HG03097 (cell line): ENCODE data around the gene PDE3A.

ENCODE experiments used
- ATAC-seq: cut with Tn5 transposase; IDR thresholded peaks from one replicate; pipeline ENCODE4 v1.9.1; 2021; ENCODE audit not compliant: unreplicated experiment, low FRiP score

Gene PDE3A

DNA sequence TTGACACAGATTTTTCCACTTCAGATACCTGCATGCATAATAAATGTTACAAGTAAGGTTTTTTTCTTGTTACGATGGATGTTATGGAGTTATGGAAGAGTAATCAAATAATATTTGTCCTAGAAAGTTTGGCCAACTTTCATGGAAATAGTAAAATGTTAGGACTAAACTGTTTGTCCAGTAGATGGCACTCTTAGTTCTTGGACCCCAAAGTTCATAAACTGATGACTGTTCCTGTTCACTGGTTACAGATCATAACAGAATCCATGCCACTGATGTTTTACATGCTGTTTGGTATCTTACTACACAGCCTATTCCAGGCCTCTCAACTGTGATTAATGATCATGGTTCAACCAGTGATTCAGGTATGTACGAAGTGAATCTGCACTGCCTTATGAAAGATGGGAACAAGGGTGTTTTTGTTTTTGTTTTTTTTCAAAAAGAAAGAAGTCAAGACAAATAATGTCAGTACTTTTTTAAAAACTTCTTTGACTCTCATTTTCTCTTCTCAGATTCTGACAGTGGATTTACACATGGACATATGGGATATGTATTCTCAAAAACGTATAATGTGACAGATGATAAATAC, 278.0 kb downstream of the PDE3A start:
- no peak for ATAC-seq

DNA sequence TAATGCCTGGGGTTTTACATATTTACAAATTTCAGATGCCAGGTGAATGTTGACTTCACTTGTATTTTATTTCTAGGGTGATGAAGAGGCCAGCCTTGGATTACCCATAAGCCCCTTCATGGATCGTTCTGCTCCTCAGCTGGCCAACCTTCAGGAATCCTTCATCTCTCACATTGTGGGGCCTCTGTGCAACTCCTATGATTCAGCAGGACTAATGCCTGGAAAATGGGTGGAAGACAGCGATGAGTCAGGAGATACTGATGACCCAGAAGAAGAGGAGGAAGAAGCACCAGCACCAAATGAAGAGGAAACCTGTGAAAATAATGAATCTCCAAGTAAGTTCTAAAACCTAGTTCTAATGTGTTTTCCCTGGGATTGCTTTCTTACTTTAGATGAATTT, 285.5 kb downstream of the PDE3A start:
- ATAC-seq, result no peak

DNA sequence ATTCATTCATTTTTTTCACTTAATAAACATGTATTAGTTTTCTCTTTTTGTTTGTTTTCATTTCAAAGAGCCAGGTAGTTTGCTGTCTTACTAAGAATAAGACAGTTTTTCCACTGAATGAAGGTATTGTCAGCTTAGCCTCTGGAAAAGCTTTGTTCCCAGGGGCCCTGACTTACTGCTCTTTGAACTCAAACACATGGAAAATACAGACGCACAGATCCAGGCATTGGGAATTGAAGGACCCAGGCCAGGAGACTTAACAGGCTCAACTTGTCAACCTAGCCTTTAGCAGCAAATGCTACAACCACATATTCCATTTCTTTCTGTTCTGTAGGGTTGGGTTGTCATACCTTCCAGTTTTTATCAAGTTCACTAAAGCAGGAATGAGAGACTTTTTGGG, 288.3 kb downstream of the PDE3A start:
- ATAC-seq, result no peak

DNA sequence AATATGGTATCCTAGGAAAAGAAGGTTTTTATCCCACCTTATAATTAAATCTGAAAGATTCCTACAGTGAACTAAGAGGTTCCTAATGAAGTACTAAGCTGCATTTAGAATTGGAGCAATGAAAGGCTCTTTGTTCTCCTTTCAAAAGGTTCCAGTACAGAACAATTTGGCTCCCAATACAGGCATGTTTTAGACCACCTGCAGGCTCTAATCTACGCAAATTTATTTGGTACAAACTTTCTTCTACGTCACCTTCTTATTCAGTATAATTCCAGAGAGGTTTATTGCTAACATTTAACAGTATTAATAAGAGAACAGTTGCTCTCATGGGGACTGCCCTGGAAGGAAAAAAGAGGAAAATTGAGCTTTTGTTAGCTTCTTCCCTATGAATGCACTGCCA, 289.2 kb downstream of the PDE3A start:
- ATAC-seq, result no peak

DNA sequence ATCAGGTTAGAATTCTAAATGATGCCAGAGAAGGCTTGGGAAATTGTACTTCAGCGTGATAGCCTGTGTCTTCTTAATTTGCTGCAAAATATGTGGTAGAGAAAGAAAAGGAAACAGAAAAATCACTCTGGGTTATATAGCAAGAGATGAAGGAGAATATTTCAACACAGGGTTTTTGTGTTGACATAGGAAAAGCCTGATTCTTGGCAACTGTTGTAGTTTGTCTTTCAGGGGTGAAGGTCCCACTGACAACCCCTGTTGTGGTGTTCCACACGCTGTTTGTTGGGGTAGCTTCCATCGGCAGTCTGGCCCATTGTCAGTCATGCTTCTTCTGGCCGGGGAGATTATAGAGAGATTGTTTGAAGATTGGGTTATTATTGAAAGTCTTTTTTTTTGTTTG, 313.0 kb downstream of the PDE3A start:
- no peak for ATAC-seq

DNA sequence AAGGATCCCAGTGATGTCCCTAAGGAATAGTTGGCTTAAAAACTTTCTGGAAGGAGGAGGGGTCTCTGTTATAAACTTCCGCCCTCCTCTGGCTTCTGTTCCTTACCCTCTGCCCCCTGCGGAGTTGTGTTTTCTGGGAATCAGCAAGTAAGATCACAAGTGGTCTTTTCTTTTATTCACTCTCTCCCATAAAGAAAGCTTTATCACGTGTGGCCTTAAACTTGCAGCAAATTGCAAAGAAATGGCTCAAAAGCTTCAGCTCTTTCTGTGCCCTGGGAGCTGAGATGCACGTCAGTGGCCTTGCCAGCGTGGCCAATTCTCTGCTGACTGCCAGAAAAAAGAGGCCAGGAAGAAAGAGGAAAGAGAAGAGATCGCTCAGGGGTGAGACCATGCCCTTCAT, 326.9 kb downstream of the PDE3A start, which contains the start of gene SLCO1C1:
Gene SLCO1C1, plus strand, starts transcription at position 101 of the 400 bp plus-strand sequence. CDS start 4,245 bp downstream, outside the sequence.
- ATAC-seq, result no peak

DNA sequence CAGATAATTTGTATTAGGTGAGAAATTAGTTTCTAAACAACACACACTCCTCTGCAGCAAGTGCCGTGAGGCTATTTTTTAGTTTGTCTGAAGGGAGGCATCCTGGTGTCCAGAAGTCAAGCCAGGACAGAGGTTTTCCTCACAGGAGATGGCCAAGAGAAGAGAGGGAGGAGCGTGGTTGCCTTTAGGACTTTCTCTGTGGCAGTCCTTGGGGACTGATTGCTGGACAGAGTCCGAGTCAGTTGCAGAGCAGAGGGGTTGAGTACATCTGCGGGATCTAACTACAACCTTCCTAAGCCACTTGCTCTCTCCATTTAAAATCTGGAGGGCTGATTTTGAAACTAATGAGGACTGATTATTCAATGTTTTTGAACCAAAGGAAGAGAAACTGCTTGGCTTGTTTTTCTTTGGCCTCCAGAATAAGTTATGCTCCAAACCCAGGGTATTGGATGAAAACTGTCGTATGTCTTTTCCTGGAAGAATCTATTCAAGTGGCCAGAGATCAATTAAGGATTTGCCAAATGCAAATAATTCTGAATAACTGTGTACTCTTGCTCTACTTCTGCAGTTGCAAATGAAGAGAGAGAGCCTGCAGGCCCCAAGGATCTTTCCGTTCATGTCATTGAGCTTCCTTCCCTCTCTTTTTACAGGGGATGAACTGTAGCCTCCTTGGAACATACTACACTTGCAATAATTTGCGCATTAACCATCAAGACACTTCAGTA, 328.0 kb downstream of the PDE3A start:
- no peak for ATAC-seq

DNA sequence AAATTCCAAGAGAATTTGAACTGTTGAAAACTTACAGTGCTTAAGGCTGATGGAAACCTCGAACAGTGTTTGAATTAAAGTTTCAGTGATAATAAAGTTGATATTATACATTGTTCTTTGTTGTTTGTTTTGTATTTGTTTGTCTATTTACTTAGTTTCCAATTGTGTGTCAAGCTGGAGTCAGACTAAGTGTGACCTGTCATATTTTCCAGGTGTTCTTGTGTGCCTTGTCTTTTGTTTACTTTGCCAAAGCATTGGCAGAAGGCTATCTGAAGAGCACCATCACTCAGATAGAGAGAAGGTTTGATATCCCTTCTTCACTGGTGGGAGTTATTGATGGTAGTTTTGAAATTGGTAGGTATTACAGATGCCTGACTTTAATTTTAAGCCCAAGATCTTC, 332.8 kb downstream of the PDE3A start:
- ATAC-seq, result no peak

DNA sequence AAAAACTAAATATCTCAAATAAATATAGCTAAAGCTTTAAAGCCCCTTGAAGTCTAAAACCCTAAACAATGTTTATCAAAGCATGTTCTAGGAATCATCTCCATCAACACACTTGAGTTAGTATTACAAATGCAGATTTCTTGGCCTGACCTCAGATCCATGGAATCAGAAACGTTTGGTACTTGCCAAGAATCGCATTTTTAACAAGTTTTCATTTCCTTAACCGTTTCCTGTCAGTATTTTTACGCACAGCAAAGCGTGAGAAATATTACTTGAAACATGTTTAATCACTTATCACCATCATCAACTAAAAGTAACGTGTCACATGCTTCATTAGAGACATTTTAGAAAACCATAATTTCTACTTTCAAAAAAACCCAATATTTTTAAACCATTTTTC, 336.5 kb downstream of the PDE3A start:
- ATAC-seq, result no peak

DNA sequence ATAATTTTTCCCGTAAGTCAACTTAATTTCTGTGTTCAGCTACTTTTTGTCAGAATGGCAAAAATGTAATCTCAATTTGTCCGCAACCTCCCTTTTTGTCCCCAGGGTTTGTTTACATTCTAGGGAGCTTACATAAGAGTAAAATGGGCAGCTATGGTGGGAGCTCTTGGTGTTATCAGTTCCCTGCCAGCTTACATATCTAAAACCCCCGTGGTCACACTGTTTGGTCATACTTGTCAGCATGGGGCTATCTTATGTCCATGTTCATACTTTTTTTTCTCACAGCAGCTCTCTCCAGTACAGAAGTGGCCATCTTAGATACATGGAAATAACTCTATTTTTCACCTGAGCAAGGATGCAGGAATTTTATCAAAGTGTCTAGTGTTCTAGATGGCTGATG, 343.5 kb downstream of the PDE3A start:
- ATAC-seq, result no peak

DNA sequence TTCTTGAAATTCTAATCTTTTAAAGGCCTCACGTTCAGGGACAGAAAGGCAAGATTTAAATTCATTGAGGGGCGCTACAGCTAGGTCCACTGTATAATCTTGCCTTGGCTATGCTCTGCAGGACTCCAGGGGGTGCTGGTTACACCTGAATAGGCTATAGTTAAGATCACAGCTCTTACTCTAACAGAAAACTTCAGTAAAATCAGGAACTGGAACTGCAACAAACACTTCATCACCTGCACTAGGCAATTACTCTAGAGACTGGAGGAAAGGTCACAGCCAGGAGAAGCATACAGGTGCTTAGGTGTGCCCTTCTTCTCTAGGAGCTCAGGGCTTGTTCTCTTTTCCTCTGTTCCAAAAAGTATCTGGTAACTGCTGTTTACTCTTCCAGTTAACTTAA, 347.7 kb downstream of the PDE3A start:
- no peak for ATAC-seq

DNA sequence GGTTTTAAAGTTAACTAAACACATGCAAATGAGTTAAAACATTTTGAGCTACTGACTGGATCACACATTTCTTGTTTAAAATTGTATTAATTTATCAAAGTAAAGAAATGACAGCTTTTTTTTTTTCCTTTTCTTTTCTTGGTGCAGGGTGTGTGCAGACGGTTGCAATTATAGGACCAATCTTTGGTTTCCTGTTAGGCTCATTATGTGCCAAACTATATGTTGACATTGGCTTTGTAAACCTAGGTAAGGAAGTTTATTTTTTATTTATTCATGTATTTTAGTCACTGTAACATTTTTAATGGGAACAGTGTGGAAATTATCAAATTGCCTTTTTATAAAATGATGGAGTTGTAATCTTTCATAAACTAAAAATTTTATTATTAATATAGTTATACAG, 348.6 kb downstream of the PDE3A start:
- ATAC-seq, result no peak

DNA sequence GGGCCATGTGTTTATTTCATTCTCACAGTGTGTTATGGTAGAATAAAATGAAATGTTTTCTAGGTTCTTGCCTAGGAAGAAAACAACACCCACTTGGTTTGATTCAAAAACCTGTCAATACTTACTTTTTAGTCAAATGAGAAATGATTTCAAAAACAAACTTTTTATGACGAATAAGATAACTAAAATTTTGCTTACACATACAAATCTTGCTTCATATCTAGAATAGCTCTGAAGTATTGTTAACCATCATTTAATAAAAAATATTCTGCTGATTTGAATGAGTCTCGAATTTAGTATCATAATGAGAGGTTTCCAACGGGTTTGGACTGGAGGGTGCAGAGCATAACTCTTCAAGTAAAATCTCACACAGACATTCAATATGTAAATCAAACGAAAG, 350.0 kb downstream of the PDE3A start:
- no peak for ATAC-seq

DNA sequence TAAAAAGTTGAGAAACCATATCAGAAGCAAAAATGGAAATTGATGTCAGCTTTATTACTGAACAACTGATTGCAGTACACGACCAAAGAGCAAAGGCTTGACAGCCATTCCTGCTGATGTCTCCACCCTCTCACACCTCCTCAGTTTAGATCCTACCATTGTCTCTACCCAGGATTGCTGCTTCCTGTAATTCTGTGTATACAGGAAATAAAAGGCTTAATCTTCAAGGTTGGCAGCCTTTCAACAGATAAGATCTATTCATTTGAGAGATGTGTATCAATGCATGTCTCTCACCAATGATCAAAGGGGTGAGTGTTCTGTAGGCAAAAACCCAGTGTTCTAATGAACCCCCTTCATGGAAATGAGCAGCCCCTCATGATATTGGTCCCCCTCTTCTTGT, 353.8 kb downstream of the PDE3A start:
- ATAC-seq, result no peak

DNA sequence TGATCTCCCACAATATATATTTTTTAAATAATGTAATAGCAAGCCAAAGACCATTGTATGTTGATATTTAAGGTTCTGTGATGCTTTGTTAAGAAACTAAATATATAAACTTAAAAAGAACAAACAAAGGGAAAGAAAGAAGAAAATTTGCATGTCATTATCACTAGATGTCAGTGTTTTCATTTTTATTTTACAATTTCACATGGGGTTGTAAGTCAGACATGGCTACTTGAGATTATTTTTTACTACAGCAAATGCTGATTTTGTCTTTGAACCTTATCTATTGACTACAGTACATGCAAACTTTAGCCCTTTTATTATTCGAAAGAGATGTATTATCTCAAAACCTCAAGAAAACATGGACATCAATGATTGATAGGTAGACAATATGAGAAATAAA, 362.9 kb downstream of the PDE3A start:
- ATAC-seq, result no peak
